ENCODE results near the gene RELN. TPM values are rescaled to one million over a fixed set of nuclear protein-coding genes. Genes with fewer than 3 reads are reported as not detected.

The RELN gene
- total and polyA plus RNA-seq, 2 of the 13 experiments (the other 11 are each of a cell fraction or from before 2014, with no cell fraction given): 315 to 332 TPM

- TF ChIP-seq, protein P1, sequence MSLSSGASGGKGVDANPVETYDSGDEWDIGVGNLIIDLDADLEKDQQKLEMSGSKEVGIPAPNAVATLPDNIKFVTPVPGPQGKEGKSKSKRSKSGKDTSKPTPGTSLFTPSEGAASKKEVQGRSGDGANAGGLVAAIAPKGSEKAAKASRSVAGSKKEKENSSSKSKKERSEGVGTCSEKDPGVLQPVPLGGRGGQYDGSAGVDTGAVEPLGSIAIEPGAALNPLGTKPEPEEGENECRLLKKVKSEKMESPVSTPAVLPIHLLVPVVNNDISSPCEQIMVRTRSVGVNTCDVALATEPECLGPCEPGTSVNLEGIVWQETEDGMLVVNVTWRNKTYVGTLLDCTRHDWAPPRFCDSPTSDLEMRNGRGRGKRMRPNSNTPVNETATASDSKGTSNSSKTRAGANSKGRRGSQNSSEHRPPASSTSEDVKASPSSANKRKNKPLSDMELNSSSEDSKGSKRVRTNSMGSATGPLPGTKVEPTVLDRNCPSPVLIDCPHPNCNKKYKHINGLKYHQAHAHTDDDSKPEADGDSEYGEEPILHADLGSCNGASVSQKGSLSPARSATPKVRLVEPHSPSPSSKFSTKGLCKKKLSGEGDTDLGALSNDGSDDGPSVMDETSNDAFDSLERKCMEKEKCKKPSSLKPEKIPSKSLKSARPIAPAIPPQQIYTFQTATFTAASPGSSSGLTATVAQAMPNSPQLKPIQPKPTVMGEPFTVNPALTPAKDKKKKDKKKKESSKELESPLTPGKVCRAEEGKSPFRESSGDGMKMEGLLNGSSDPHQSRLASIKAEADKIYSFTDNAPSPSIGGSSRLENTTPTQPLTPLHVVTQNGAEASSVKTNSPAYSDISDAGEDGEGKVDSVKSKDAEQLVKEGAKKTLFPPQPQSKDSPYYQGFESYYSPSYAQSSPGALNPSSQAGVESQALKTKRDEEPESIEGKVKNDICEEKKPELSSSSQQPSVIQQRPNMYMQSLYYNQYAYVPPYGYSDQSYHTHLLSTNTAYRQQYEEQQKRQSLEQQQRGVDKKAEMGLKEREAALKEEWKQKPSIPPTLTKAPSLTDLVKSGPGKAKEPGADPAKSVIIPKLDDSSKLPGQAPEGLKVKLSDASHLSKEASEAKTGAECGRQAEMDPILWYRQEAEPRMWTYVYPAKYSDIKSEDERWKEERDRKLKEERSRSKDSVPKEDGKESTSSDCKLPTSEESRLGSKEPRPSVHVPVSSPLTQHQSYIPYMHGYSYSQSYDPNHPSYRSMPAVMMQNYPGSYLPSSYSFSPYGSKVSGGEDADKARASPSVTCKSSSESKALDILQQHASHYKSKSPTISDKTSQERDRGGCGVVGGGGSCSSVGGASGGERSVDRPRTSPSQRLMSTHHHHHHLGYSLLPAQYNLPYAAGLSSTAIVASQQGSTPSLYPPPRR (CRISPR knock-in tag; IDR thresholded peaks at IDR 0.05; ENCODE audit: borderline replicate concordance): no peak
- no peak for TF ChIP-seq HMG20B (CRISPR knock-in tag; conservative IDR thresholded peaks at IDR 0.05)
- TF ChIP-seq ZNF563 (CRISPR knock-in tag; IDR thresholded peaks at IDR 0.05): no peak
- TF ChIP-seq TP53 (CRISPR knock-in tag; conservative IDR thresholded peaks at IDR 0.05): no peak
- TF ChIP-seq ZNF318 (CRISPR knock-in tag; IDR thresholded peaks at IDR 0.05): no peak
- TF ChIP-seq NCOA5 (CRISPR knock-in tag; IDR thresholded peaks at IDR 0.05): no peak
These were observed 419.7 kb downstream of the RELN start (continued) for GRCh38 chr7:103569621-103570305.
